Hippocampal formation (tissue), 2 donors: ENCODE measurements around the gene ZNF302.
"Not testable (repeated sequence)": the region's sequence is repeated elsewhere in the genome, so short reads cannot be mapped to it uniquely, and the experiment has no call there.

Source experiments
- DNase-seq, 2 donors: peaks; one replicate each; lab custom pipeline; 2025; lab: John Stamatoyannopoulos, UW

The ZNF302 gene

DNA sequence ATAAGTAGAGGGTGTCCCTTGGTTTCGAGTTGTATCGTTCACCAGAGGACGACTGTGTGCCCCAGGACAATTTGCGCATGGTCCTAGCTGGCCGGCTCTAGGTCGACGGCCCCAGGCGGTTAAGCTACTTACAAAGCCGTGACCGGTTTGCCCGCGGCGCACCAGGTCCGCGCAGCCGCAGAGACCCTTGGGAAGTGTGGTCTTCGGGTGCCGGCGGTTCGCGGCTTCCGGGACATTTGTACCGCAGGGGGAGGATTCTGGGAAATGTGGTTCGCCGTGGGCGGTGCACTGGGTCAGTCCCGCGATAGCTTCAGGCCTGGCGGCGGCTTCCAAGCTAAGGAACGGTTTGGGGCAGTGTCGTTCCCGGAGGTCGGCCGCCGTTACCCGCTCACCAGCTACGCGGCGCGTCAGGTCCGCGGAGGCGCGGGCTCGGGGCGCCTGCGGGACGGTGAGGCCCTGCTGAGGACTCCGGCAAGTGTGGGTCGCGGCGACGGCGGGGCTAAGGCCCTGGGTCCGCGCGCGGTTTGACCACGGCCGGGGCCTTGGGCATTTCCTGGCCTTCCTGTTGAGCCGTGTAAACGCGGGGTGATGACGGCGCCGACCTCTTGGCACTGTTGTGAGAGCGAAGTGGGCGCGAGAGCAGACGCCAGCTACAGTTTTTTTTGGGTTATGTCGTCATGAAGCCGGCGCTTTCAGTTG lies at the start of gene ZNF302:
Gene ZNF302 (plus strand): TSS at position 293 of the 699 bp plus-strand sequence. CDS start 1,127 bp downstream, outside the sequence.
- DNase-seq = peak; percentile 95 to 96

DNA sequence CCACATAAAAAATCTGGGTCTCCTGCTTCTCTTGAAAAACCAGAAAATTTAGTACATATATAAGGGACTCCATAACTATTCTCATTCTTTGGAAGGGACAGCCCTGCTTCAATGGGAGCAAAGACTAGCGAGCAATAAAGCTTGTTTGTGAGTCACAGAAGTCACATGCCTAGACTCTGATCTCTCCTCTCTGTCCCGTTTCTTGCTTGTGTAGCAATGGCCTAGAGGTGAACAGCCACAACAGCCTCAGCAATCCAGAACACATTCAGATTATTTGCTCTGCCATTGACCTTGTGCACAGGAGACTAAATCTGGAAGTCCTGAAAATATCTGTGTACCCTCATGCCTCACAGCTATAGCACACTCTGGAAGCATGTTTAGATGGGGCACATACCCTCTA lies 43.7 kb upstream of the ZNF302 start:
- no peak for DNase-seq

DNA sequence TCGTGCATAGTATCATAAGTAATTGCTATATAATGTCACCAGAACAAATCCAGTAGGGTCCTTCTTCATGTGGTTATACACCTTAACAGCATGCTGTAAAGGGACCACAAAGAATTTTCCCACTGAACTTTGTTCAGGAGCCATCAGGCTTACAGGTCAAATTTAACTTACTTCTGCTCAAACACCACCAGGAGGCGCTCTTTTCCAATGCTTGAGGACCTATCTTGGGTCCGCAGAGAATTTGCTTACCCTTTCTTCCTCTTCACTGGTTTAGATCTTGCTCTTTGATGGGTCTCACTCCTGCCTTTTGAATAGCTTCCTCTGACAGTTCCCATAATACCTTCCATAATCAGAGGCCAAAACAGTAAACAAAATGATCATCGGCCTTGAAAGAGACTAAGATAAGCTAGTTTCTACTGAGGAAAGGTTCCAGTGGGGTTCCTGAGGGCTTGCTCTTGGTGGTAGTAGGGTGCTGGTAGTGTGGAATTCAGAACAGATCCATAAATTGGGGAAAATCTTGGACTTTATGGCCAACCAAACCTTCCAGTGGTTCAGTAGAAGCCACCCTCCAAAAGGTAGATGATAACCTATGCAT lies 37.9 kb upstream of the ZNF302 start:
- DNase-seq = peak; percentile 12 to 71

DNA sequence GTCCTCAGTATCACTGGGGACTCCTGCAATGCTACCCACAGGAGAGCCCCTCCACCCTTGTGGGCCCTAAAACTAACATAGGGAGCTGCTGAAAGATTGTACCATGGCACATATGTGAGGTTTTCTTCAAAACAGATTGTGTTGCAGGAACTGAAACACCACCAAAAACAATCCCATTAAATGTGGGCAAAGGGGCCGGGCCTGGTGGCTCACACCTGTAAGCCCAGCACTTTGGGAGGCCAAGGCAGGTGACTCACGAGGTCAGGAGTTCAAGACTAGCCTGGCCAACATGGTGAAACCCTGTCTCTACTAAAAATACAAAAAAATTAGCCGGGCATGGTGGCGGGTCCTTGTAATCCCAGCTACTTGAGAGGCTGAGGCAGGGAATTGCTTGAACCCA lies 35.2 kb upstream of the ZNF302 start:
- no peak for DNase-seq

DNA sequence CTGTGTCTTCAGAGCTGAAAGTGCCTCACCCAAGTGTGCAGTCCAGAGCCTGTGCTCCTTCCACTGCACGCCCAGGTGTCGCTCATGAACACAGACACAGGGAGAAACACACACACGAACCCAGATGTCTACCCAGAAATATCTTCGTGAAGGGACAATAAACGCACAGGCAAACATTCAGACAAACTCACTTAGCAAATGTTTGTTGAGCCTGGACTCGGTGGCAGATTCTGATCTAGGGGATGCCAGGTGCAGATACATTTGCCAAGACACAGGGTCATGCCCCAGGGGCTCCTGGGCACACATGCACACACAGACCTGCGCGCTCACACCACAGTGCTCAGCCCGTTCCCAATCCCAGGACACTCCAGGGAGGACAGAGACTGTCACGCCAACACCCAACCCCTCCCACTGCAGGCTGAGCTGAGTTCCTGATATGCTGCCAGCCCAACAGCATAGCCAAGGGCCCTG lies 32.5 kb upstream of the ZNF302 start:
- DNase-seq = no peak

DNA sequence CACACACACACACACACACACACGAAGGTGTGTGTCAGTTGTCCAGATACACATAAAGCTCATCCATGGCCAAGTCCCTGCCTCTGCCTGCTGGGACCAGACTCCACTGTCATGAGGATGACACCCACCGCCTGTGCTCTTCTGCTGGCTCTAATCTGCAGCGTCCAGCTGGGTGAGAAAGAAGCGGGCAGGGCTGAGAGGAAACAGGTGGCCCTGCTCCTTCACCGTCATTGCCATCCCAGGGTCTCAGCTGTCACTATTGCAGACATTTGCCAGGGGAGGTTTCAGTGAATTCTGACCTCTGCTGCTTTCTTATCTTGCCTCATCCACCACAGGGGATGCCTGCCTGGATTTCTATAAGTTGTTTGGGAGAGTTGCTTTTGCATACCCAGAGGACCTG lies 31.9 kb upstream of the ZNF302 start:
- no peak for DNase-seq

DNA sequence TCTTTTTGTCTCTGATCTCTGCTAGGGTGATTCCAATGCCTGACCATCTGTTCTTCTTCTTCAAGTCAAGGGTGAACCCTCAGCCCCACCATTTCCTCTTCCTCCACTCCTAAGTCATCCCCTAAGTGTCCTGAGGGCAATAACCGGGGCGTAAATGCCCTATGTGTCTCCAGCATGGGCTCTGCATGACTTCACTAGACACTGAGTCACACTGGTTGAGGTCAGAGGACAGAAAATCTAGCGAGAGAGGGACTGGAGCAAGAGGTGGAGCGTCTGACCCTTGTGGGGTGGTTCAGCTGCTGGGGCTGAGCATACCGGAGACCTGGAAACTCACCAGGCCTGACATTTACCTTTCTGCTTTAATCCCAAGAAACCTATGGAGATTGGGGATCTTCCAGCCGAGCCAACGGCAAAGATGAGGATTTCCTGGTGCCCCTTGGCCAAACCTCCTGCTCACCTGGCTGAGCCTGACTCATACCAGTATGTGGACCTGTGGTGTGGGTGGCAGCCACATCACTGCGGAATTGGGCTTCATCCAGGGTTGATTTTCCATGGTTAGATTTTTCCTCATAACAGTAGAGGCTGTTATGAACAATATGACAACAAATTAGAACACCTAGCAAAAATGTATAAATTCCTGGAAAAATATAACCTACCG lies 27.5 kb upstream of the ZNF302 start:
- no peak for DNase-seq

DNA sequence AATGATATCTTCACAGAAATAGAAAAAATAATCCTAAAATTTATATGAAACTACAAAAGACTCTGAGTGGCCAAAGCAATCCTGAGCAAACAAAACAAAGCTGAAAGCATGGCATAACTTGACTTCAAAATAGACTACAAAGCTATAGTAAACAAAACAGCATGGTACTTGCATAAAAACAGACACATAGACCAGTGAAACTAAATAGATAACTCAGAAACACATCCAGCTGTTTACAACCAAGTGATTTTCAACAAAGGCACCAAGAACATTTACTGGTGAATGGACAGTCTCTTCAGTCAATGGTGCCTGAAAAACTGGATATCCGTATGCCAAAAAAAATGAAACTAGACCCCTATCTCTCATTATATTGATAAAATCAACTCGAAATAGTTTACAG lies 25.7 kb upstream of the ZNF302 start:
- no peak for DNase-seq

DNA sequence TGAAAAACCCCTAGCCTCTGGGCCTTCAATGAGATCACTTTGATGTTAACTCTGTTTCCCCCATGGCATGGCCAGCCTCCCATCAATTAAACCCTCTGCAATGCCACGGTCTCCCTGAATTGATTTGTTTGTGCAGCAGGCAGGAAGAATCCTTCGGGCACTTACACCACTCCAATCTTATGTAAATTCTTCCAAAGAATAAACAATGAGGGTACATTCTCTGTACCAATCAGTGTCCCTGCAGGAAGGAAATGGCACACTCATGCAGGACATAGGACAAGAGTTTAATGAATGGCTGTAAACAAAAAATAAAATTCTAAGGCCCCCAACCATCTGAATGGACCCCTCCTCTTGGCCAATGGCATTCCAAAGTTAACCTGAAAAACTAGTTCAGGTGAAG lies 22.7 kb upstream of the ZNF302 start:
- no peak for DNase-seq

DNA sequence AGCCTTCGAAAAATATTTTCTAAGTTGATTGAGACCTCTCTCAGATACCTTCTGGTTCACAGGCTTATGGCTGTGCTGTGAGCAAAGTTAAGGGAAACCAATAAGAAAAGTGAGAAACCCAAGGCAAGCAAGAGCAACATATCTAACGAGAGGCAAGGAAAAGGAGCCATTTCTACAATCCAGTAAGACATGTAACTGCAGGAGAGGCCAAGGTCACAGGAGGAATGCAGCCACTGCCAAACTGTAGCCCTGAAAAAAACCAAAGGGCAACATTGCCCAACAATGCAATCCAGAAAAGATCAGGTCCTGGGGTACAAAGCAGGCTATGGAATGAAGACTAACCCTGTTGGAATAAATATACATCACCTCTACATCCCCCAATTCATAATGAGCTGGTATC lies 21.8 kb upstream of the ZNF302 start:
- no peak for DNase-seq

DNA sequence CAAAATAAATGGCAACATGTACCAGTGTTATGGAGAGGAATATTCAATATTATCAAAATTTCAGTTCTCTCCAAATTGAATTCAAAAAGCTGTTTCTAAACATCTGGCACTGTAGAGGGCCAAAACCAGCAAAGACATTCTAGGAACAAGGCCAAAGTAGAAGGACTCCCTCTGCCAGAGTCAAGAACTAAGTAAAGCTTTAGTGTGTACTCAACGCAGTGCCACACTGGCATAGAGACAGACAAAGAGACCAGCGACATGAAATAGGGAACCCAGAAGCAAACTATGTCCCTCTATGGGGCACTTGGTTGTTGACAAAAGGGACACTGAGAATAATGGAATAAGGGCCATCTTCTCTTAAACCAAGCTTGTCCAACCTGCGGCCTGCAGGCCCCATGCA lies 16.1 kb upstream of the ZNF302 start:
- DNase-seq = no peak

DNA sequence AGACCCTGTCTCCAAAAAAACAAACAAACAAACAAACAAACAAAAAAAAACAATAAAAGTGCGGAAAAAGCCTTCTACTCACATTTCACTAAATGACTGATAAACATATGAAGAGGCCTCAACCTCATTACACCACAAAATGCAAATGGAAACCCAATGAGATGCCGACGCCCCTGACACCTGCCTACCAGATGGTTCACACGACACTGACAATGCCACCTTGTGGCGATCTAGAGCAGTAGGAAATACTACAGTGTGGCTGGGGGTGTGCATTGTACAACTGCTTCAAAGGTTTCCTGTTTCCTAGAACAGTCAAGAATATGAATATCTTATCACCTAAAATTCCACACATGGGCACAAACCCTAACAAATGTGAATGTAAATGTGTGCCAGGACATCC lies 14.6 kb upstream of the ZNF302 start:
- DNase-seq = no peak

DNA sequence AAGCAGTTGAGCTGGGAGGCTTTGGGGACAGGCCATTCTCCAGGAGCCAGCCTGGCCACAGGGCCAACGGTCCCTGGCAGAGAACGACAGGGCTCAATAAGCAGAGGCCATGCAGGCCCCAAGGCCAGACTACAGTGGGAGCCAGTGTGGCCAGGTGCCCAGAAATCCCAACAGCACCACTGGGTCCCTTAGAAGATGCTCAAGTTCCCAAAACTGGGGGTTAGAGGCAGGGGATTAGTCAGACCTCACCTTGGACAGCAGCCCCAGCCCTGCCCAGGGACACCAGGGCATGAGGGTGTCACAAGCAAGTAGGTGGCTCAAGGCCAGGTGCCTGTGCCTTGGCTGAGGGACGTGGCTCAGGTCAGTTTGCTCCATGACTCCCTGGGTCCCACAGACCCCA lies 13.3 kb upstream of the ZNF302 start:
- DNase-seq = no peak

DNA sequence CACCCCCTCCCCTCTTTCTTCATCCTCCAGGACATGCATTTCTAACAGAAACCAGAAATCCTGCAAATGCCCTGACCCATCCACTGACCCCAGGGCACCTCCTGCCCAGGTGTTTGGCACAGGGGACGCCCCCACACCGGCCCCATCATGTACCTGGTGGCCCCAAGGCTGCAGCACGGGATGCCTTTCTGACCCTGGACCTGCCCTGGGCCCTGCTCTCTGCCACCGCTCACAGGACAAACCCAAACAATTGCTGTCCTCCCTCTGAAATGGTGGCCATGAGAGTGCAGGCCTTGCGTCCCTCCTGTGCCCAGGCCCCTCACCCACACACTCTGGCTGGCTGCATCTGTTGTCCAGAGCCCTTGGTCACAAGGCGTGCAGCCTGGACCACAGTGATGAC lies 12.6 kb upstream of the ZNF302 start:
- no peak for DNase-seq

DNA sequence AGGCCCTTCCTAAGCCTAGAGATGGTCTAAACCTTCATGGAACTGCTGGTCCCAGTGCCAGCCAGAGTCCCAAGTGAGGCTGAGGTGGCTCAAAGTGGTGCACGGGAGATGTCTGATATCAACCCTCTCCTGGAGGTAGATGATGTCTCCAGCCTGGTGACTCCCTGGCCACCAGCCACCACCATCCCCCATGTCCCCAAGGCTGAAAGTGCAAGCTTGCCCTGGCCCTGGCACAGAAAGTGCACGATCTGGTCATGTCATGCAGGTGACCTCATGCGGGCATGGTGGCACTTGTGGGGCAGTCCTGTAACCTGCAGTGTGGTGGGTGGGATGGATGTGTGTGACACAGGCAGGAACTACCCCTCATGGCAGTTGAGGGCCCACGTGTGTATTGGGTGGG lies 12.2 kb upstream of the ZNF302 start:
- not testable (repeated sequence) for DNase-seq

DNA sequence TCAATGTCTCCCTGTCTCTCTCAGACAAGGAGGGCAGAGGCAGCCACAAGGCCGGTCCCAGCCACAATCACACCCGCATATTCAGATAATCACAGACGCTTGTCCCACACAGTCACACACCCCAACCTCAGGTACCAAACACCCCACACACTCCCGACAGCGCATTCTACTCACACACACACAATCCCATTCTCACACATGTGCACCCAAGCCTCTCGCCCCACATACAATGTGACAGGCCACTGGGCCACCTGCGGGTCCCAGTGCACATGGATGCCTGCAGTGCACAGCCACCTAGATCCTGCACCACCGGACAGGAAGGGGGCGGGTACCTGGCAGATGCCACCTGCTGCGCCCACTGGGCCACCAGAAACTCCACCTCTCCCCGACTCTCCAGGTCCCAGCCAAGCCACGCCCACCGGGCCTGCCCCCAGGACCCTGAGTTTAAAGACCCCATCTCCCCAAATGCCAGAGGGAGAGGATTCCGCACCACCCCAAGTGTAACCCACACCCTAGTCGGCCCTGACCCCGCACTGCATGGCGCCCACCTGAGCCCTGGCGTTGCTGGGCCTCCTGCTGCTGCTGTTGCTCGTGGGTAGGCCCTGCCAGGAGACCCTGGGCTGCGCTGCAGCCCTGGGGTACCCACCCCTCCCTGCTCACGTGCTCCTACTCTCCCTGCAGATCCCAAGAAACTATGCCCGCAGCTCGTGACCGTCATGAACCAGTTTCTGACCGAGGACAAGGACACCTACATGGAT lies 11.1 kb upstream of the ZNF302 start:
- no peak for DNase-seq

DNA sequence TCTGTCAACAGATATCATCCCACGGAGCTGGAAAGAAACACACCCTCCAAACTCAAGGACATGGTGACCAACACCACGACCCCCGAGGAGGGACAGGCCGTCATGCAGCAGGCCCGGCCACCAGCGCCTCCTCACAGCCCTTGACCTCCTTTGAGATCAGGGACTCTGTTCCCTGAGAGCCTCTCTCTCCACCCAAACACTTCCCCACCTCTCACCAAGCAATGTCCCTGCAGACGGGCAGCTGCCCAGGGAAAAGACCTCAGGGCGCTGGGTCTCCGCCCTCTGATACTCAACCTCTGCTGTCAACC lies 10.6 kb upstream of the ZNF302 start:
- no peak for DNase-seq

DNA sequence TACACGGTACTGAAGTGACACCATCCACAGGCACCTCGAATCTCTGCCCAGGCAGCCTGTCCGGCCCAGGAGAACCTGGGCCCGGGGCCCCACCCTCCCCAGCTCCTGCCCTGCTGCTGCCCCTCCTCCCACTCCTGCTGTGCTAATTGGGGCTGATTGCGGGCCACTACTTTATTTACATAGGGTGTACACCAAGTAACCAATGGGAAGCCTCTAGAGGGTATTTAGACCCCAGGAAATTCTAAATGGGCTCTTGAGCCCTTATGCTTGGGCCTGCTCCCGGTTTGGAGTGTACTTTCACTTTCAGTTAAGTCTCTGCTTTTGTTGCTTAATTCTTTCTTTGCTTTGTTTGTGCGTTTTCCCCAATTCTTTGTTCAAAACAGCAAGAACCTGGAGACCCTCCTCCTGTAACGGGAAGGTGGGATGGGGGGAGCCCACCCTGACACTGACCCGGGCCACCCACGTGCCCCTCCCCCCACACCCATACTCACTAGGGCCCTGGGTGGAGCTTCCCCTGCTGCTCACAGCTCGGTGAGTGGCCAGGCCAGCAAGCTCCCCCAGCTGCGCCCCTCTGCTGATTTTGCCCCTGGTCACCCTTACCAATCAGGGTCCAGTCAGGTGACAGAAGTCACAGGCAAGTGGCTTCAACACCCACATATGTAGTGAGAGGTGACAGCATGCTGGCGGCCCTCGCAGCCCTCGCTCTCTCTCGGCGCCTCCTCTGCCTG lies 10.0 kb upstream of the ZNF302 start:
- DNase-seq = no peak

DNA sequence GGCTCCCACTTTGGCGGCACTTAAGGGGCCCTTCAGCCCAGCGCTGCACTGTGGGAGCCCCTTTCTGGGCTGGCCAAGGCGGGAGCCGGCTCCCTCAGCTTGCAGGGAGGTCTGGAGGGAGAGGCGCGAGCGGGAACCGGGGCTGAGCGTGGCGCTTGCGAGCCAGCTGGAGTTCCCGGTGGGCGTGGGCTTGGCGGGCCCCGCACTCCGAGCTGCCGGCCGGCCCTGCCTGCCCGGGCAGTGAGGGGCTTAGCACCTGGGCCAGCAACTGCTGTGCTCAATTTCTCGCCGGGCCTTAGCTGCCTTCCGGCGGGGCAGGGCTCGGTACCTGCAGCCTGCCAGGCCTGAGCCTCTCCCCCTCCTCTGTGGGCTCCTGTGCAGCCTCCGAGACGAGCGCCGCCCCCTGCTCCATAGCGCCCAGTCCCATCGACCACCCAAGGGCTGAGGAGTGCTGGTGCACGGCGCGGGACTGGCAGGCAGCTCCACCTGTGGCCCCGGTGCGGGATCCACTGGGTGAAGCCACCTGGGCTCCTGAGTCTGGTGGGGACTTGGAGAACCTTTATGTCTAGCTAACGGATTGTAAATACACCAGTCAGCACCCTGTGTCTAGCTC lies 9.3 kb upstream of the ZNF302 start:
- DNase-seq = not testable (repeated sequence)

DNA sequence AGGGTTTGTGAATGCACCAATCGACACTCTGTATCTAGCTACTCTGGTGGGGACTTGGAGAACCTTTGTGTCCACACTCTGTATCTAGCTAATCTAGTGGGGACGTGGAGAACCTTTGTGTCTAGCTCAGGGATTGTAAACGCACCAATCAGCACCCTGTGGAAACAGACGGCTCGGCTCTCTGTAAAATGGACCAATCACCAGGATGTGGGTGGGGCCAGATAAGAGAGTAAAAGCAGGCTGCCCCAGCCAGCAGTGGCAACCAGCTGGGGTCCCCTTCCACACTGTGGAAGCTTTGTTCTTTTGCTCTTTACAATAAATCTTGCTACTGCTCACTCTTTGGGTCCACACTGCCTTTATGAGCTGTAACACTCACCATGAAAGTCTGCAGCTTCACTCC lies 8.8 kb upstream of the ZNF302 start:
- not testable (repeated sequence) for DNase-seq

DNA sequence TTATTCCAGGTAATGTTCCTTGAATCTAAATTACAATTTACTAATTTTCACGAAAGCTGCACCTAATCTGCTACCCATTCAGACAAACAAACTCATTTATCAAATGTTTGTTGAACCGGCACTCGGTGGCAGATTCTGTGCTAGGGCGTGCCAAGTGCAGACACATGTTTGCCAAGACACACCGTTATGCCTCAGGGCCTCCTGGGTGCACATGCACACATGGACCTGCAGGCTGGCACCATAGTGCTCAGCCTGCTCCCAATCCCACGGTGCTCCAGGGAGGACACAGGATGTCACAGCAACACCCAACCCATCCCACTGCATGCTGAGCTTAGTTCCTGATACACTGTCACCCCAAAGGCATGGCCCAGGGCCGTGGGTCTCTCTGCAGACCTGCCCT lies 8.2 kb upstream of the ZNF302 start:
- DNase-seq = no peak

DNA sequence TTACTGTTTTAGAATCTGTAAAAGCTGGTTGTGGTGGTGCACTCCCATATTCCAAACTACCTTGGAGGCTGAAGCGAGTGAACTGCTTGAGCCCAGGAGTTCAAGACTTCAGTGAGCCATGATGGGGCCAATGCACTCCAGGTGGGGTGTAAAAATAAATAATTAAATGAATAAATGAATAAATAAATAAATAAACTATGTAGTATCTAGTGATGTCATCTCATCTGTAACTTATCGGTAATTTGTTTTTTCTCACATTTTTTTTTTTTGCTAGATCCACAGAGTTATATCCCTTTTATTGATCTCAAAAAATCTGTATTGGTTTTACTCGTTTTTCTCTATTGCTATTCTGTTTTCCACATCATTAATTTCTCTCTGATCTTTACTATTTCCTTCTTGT lies 5.5 kb upstream of the ZNF302 start:
- DNase-seq = no peak
